Panc1 (cell line): ENCODE results near the gene GNAI3. TPM values are rescaled to one million over a fixed set of nuclear protein-coding genes. Genes with fewer than 3 reads are reported as not detected.
A peak's percentile ranks its signal among the peaks of the same experiment; 100 is the strongest.

Experiments used
- ATAC-seq: fragments of 200-7000 bp; cut with Tn5 transposase; 2 replicates; pipeline ENCODE4 v1.9.1; 2020; ENCODE audit warnings: mild to moderate bottlenecking, moderate library complexity
- BruUV-seq: library from RNA; stranded (reverse); fragments of 400-500 nt; replicated peaks from 2 replicates; lab custom pipeline; 2021; lab: Mats Ljungman, UMichigan
- CTCF ChIA-PET: fragments of 300-600 bp; sonication (Branson Sonifier 250); formaldehyde crosslinking; loops from one replicate; lab custom pipeline; 2022; ENCODE audit warnings: antibody characterized with exemption; lab: Charles Lee
- POLR2A ChIA-PET: fragments of 300-600 bp; sonication (Branson Sonifier 250); formaldehyde crosslinking; loops from one replicate; lab custom pipeline; 2022; ENCODE audit warnings: antibody characterized with exemption; lab: Charles Lee
- DNase-seq: peaks from one replicate; pipeline ENCODE4 v3.0.0-alpha.2; 2010; ENCODE audit warnings: low read depth, low spot score
- H3K27ac ChIP-seq: 2 replicates; pipeline ENCODE4 v1.5.1; 2011; ENCODE audit warnings: mild to moderate bottlenecking, low read length, inconsistent platforms
- H3K27me3 ChIP-seq: fragments of 200-500 bp; sonication (Bioruptor generic); 2 replicates; pipeline ENCODE4 v1.6.0; 2014; ENCODE audit warnings: low read length, inconsistent platforms; ENCODE audit not compliant: control insufficient read depth, insufficient read depth
- H3K36me3 ChIP-seq: fragments of 200-500 bp; sonication (Bioruptor generic); 2 replicates; pipeline ENCODE4 v1.5.1; 2014; ENCODE audit warnings: inconsistent platforms, mild to moderate bottlenecking, low read length, moderate library complexity; ENCODE audit not compliant: control insufficient read depth, insufficient read depth
- H3K4me1 ChIP-seq: 2 replicates; pipeline ENCODE4 v1.5.1; 2011; ENCODE audit warnings: inconsistent platforms, mild to moderate bottlenecking, low read length, moderate library complexity; ENCODE audit not compliant: control insufficient read depth, insufficient read depth
- H3K4me3 ChIP-seq, 2 experiments: 2 replicates each; pipeline ENCODE4 v1.5.1; 2011 to 2012; ENCODE audit warnings: low read depth in 2 of 2, low read length in 2 of 2, mild to moderate bottlenecking in 2 of 2, inconsistent platforms in 1 of 2, moderate library complexity in 1 of 2
- H3K9me3 ChIP-seq: fragments of 200-500 bp; sonication (Bioruptor generic); 2 replicates; pipeline ENCODE4 v1.5.1; 2014; ENCODE audit warnings: low read depth, mild to moderate bottlenecking, inconsistent platforms, low read length, moderate library complexity; ENCODE audit not compliant: control insufficient read depth, insufficient read depth
- POLR2AphosphoS5 ChIP-seq: IDR thresholded peaks from 2 replicates; pipeline ENCODE4 v1.6.1; 2012; ENCODE audit warnings: mild to moderate bottlenecking, low read depth, low read length, moderate library complexity
- SIN3A ChIP-seq: IDR thresholded peaks from 2 replicates; pipeline ENCODE4 v1.6.1; 2012; ENCODE audit warnings: low read depth, mild to moderate bottlenecking, low read length, moderate library complexity, borderline replicate concordance; ENCODE audit not compliant: insufficient read depth
- TCF7L2 ChIP-seq: IDR thresholded peaks from 2 replicates; pipeline ENCODE4 v1.6.1; 2011; ENCODE audit warnings: mild to moderate bottlenecking, low read depth, low read length, inconsistent platforms
- in situ Hi-C: cut with HindIII; loops from 2 replicates; pipeline ENCODE4 v1.10.0; 2016; ENCODE audit warnings: low sequenced_read_pairs, low pct_unique_long_range_greater_than_20kb
- intact Hi-C: fragments of 100-400 bp; cut with micrococcal nuclease; formaldehyde crosslinking; loops from one replicate; pipeline ENCODE4 v1.10.0; 2022; ENCODE audit not compliant: unreplicated experiment
- total RNA-seq: library from RNA; stranded (reverse); gene quantifications from one replicate; pipeline ENCODE4 v1.2.1, GENCODE V29; 2021; ENCODE audit not compliant: unreplicated experiment
- TF ChIP-seq, protein P1 (sequence below), 2 experiments: IDR thresholded peaks; 2 replicates each; pipeline ENCODE4 v1.6.1; 2011 to 2012; ENCODE audit warnings: low read depth in 2 of 2, control low read depth in 1 of 2, low read length in 1 of 2, mild to moderate bottlenecking in 1 of 2, moderate library complexity in 1 of 2; ENCODE audit not compliant: insufficient read depth in 1 of 2
- TF ChIP-seq, protein P2 (sequence below): fragments of 450-650 bp; IDR thresholded peaks from 2 replicates; pipeline ENCODE4 v1.5.1; 2017; ENCODE audit warnings: mild to moderate bottlenecking

The GNAI3 gene
- total RNA-seq, 1 experiment from 2014 or later: 6.4 TPM

DNA sequence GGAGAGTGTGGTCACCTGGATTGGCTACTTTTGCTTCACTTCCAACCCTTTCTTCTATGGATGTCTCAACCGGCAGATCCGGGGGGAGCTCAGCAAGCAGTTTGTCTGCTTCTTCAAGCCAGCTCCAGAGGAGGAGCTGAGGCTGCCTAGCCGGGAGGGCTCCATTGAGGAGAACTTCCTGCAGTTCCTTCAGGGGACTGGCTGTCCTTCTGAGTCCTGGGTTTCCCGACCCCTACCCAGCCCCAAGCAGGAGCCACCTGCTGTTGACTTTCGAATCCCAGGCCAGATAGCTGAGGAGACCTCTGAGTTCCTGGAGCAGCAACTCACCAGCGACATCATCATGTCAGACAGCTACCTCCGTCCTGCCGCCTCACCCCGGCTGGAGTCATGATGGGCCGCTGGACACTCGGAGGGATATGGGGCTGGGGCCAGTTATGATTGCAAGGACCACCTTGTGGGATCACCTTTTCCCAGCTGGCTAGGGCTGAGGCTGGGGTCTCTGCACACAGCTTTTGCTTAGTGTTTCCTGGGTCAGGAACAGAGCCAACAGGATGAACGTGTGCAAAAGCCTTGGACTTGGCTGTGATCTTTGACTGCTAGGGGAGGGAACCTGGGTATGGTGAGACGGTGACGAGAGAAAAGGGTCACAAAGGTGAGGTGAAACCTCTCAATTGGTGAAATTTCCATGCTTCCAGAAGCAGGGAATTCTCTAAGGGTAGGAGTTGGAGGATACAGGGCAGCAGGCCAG is 4.3 kb upstream of the GNAI3 start:
- no peaks in the 10 kb centered on the region for H3K9me3 ChIP-seq
- BruUV-seq: no TSS peak
- H3K27me3 ChIP-seq: no peaks in the 10 kb centered on the region
- ChIA-PET POLR2A (no interaction called here), CTCF (interaction anchor here (0.8 to 1.1 kb wide), 2 partner anchors 12 to 228 kb away, joined by 3 to 4 read pairs; no protein-coding TSS in a partner anchor)
- no peak for TF ChIP-seq TCF7L2
- no peak for TF ChIP-seq SIN3A
- TF ChIP-seq, protein P1, sequence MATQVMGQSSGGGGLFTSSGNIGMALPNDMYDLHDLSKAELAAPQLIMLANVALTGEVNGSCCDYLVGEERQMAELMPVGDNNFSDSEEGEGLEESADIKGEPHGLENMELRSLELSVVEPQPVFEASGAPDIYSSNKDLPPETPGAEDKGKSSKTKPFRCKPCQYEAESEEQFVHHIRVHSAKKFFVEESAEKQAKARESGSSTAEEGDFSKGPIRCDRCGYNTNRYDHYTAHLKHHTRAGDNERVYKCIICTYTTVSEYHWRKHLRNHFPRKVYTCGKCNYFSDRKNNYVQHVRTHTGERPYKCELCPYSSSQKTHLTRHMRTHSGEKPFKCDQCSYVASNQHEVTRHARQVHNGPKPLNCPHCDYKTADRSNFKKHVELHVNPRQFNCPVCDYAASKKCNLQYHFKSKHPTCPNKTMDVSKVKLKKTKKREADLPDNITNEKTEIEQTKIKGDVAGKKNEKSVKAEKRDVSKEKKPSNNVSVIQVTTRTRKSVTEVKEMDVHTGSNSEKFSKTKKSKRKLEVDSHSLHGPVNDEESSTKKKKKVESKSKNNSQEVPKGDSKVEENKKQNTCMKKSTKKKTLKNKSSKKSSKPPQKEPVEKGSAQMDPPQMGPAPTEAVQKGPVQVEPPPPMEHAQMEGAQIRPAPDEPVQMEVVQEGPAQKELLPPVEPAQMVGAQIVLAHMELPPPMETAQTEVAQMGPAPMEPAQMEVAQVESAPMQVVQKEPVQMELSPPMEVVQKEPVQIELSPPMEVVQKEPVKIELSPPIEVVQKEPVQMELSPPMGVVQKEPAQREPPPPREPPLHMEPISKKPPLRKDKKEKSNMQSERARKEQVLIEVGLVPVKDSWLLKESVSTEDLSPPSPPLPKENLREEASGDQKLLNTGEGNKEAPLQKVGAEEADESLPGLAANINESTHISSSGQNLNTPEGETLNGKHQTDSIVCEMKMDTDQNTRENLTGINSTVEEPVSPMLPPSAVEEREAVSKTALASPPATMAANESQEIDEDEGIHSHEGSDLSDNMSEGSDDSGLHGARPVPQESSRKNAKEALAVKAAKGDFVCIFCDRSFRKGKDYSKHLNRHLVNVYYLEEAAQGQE (IDR thresholded peaks at IDR 0.05; ENCODE audit: insufficient read depth in 1 of 2, low read depth in 2 of 2, low read length in 1 of 2): no peak
- TF ChIP-seq, protein P2, sequence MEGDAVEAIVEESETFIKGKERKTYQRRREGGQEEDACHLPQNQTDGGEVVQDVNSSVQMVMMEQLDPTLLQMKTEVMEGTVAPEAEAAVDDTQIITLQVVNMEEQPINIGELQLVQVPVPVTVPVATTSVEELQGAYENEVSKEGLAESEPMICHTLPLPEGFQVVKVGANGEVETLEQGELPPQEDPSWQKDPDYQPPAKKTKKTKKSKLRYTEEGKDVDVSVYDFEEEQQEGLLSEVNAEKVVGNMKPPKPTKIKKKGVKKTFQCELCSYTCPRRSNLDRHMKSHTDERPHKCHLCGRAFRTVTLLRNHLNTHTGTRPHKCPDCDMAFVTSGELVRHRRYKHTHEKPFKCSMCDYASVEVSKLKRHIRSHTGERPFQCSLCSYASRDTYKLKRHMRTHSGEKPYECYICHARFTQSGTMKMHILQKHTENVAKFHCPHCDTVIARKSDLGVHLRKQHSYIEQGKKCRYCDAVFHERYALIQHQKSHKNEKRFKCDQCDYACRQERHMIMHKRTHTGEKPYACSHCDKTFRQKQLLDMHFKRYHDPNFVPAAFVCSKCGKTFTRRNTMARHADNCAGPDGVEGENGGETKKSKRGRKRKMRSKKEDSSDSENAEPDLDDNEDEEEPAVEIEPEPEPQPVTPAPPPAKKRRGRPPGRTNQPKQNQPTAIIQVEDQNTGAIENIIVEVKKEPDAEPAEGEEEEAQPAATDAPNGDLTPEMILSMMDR: no peak
- TF ChIP-seq POLR2AphosphoS5: no peak
- intact Hi-C loops: loop anchor here (10.0 kb wide), 1 partner anchor 441 kb away; the partner anchor contains the start of gene AHCYL1
- no peak overlapping the region for H3K27ac ChIP-seq
- DNase-seq (no peak), ATAC-seq (no peak)
- peaks cover 6% of the 10 kb centered on the region; the same call in 1 of the 2 replicates for H3K4me1 ChIP-seq
- H3K36me3 ChIP-seq: peaks cover 10% of the 10 kb centered on the region; the same call in 1 of the 2 replicates
- H3K4me3 ChIP-seq: no peak overlapping the region
- in situ Hi-C loops: no loop called here

DNA sequence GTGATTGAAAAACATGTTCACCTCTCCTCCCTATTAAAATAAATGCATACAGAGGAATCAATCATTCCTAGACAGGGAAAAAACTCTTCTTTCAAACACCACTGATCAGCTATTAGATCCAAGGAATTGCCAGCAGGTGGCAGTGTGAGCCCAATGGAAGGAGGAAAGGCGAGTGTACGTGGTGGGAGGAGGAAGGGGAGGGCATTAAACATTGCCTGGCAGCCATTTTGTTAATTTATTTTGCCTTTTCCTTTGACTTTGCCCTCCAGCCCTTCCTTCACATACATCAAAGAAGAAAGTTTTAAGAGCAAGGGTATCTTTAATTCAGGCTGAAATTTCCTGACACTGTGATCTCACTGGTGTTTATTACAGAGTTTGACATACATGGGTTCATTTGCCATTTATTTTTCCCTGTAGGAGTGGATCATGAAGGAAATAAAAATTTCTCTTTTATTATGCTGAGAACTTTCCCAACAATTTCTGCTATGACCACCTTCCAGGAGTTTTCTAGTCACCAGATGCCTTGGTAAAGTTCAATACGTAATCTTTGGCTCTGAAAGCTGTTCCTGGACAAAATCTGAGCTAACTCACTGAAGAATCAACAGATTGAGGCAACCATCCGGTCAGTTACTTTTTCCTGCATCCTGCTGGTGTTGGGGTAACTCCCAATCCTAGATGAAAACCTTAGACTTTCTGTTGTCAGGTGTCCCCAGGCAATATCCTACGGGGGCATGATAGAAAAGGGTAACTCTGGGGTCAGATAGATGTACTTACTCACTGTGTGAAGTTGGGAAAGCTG is 1.9 kb upstream of the GNAI3 start:
- intact Hi-C loops (loop anchor here (5.0 to 10.0 kb wide), 3 partner anchors 76 to 438 kb away; partner anchors contain the start of gene AHCYL1), in situ Hi-C loops (no loop called here)
- peaks cover 12% of the 10 kb centered on the region; the same call in 1 of the 2 replicates for H3K36me3 ChIP-seq
- POLR2A ChIA-PET: no interaction called here
- no peaks in the 10 kb centered on the region for H3K27me3 ChIP-seq
- DNase-seq (peak; percentile 63), ATAC-seq (peak; percentile 84)
- H3K4me1 ChIP-seq: peaks cover 9% of the 10 kb centered on the region; the same call in 1 of the 2 replicates
- peak overlapping the region; percentile 65 to 94 for H3K4me3 ChIP-seq
- CTCF ChIA-PET: interaction anchor here (0.5 to 2.3 kb wide), 9 partner anchors 74 to 228 kb away, joined by 3 to 10 read pairs (median 3); no protein-coding TSS in a partner anchor
- peak overlapping the region; percentile 98 for H3K27ac ChIP-seq
- H3K9me3 ChIP-seq: no peaks in the 10 kb centered on the region
- BruUV-seq: no TSS peak
- TF ChIP-seq, protein P2: peak; percentile 82
- TF ChIP-seq POLR2AphosphoS5: peak; percentile 28; the same call in 1 of the 2 replicates
- TF ChIP-seq, protein P1 (IDR thresholded peaks at IDR 0.05; ENCODE audit: insufficient read depth in 1 of 2, low read depth in 2 of 2, low read length in 1 of 2): no peak
